H1 (cell line): ENCODE data around the gene MR1. TPM values are rescaled to one million over a fixed set of nuclear protein-coding genes. Genes with fewer than 3 reads are reported as not detected.

Source experiments
- RBBP5 ChIP-seq: IDR thresholded peaks from 2 replicates; pipeline ENCODE4 v1.7.1; 2012; ENCODE audit warnings: low read depth, mild to moderate bottlenecking, inconsistent platforms, low read length, moderate library complexity, borderline replicate concordance
- SIN3A ChIP-seq, 2 experiments: IDR thresholded peaks in 1 of 2; conservative IDR thresholded peaks in 1 of 2; 2 replicates each; pipeline ENCODE4 v1.6.1; 2011 to 2012; ENCODE audit warnings: low read length in 2 of 2, improper control_type of control experiment in 1 of 2, low read depth in 1 of 2, mild to moderate bottlenecking in 1 of 2
- TAF1 ChIP-seq: IDR thresholded peaks from 2 replicates; pipeline ENCODE4 v1.6.1; 2011; ENCODE audit warnings: mild to moderate bottlenecking, low read depth, low read length
- polyA plus RNA-seq, 7 experiments: library from polyadenylated mRNA; depleted of rRNA in 3 of 7; stranded (reverse) in 5 of 7; unstranded in 2 of 7; fragments of >200 nt in 5 of 7; fragments of 200-250 nt in 2 of 7; gene quantifications; 1 replicate in 5 of 7; 2 replicates in 1 of 7; 4 replicates in 1 of 7; pipeline versions ENCODE4 v1.2.1 to v1.2.3, GENCODE V29; 2011 to 2013; ENCODE audit warnings: missing spikeins in 2 of 7, mixed read lengths in 2 of 7
- total RNA-seq: library from RNA; stranded (reverse); fragmentation: NEBNext Ultra II Directional; extraction: Animal tissue kit (Norgen Biotek cat#: 25700); gene quantifications from 2 replicates; pipeline ENCODE4 v1.2.1, GENCODE V29; 2021
- TF ChIP-seq, protein P1 (sequence below): fragments of 300-600 bp; sonication (generic); IDR thresholded peaks from 2 replicates; pipeline ENCODE4 v1.7.1; 2012; ENCODE audit warnings: low read length, moderate library complexity, mild to moderate bottlenecking, inconsistent platforms; ENCODE audit not compliant: insufficient replicate concordance

MR1 gene
- total and polyA plus RNA-seq, 2 of the 8 experiments (the other 6 are each of a cell fraction or from before 2014, with no cell fraction given), result 0.09 TPM; not detected in 1

DNA sequence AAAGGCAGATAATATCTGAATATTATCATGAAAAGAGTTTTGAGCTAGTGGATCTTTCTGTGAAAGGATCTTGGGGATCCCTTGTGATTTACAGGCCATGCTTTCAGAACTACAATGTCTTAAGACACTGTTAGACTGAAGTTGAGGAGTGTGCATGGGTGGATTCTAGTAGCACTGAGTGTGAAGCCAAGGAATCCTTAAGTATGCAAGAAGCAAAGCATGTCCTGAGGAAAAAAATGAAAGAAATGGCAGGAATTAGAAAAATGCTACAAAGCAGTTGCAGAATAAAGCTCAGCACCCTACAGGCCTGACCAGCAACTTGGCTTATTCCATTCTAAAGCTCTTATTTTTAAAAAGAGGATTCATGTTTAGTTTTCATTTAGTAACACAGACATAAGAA lies 23.0 kb upstream of the MR1 start (continued):
- TF ChIP-seq, protein P1, sequence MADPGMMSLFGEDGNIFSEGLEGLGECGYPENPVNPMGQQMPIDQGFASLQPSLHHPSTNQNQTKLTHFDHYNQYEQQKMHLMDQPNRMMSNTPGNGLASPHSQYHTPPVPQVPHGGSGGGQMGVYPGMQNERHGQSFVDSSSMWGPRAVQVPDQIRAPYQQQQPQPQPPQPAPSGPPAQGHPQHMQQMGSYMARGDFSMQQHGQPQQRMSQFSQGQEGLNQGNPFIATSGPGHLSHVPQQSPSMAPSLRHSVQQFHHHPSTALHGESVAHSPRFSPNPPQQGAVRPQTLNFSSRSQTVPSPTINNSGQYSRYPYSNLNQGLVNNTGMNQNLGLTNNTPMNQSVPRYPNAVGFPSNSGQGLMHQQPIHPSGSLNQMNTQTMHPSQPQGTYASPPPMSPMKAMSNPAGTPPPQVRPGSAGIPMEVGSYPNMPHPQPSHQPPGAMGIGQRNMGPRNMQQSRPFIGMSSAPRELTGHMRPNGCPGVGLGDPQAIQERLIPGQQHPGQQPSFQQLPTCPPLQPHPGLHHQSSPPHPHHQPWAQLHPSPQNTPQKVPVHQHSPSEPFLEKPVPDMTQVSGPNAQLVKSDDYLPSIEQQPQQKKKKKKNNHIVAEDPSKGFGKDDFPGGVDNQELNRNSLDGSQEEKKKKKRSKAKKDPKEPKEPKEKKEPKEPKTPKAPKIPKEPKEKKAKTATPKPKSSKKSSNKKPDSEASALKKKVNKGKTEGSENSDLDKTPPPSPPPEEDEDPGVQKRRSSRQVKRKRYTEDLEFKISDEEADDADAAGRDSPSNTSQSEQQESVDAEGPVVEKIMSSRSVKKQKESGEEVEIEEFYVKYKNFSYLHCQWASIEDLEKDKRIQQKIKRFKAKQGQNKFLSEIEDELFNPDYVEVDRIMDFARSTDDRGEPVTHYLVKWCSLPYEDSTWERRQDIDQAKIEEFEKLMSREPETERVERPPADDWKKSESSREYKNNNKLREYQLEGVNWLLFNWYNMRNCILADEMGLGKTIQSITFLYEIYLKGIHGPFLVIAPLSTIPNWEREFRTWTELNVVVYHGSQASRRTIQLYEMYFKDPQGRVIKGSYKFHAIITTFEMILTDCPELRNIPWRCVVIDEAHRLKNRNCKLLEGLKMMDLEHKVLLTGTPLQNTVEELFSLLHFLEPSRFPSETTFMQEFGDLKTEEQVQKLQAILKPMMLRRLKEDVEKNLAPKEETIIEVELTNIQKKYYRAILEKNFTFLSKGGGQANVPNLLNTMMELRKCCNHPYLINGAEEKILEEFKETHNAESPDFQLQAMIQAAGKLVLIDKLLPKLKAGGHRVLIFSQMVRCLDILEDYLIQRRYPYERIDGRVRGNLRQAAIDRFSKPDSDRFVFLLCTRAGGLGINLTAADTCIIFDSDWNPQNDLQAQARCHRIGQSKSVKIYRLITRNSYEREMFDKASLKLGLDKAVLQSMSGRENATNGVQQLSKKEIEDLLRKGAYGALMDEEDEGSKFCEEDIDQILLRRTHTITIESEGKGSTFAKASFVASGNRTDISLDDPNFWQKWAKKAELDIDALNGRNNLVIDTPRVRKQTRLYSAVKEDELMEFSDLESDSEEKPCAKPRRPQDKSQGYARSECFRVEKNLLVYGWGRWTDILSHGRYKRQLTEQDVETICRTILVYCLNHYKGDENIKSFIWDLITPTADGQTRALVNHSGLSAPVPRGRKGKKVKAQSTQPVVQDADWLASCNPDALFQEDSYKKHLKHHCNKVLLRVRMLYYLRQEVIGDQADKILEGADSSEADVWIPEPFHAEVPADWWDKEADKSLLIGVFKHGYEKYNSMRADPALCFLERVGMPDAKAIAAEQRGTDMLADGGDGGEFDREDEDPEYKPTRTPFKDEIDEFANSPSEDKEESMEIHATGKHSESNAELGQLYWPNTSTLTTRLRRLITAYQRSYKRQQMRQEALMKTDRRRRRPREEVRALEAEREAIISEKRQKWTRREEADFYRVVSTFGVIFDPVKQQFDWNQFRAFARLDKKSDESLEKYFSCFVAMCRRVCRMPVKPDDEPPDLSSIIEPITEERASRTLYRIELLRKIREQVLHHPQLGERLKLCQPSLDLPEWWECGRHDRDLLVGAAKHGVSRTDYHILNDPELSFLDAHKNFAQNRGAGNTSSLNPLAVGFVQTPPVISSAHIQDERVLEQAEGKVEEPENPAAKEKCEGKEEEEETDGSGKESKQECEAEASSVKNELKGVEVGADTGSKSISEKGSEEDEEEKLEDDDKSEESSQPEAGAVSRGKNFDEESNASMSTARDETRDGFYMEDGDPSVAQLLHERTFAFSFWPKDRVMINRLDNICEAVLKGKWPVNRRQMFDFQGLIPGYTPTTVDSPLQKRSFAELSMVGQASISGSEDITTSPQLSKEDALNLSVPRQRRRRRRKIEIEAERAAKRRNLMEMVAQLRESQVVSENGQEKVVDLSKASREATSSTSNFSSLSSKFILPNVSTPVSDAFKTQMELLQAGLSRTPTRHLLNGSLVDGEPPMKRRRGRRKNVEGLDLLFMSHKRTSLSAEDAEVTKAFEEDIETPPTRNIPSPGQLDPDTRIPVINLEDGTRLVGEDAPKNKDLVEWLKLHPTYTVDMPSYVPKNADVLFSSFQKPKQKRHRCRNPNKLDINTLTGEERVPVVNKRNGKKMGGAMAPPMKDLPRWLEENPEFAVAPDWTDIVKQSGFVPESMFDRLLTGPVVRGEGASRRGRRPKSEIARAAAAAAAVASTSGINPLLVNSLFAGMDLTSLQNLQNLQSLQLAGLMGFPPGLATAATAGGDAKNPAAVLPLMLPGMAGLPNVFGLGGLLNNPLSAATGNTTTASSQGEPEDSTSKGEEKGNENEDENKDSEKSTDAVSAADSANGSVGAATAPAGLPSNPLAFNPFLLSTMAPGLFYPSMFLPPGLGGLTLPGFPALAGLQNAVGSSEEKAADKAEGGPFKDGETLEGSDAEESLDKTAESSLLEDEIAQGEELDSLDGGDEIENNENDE, result no peak
- TF ChIP-seq RBBP5, result no peak
- TF ChIP-seq TAF1, result no peak
- no peak for TF ChIP-seq SIN3A (conservative IDR thresholded peaks at IDR 0.05 in 1 of 2, IDR thresholded peaks at IDR 0.05 in 1 of 2; ENCODE audit: low read depth in 1 of 2, low read length in 2 of 2)
